Suprapubic skin (tissue), 4 donors: ENCODE measurements around the gene RAB11A. TPM values are rescaled to one million over a fixed set of nuclear protein-coding genes. Genes with fewer than 3 reads are reported as not detected.

Source experiments
- DNase-seq, 2 donors: peaks; one replicate each; pipeline ENCODE4 v3.0.0-alpha.2; 2019; ENCODE audit warnings: low spot score in 2 of 2
- H3K27ac ChIP-seq: fragments of 200-600 bp; sonication (generic); one replicate; pipeline ENCODE4 v1.5.1; 2019
- H3K27me3 ChIP-seq: fragments of 200-600 bp; sonication (generic); one replicate; pipeline ENCODE4 v1.5.1; 2019
- H3K36me3 ChIP-seq: fragments of 200-600 bp; sonication (generic); one replicate; pipeline ENCODE4 v1.5.1; 2019
- H3K4me1 ChIP-seq: fragments of 200-600 bp; sonication (generic); one replicate; pipeline ENCODE4 v1.5.1; 2019
- H3K4me3 ChIP-seq: fragments of 200-600 bp; sonication (generic); one replicate; pipeline ENCODE4 v1.5.1; 2019; ENCODE audit warnings: mild to moderate bottlenecking
- H3K9me3 ChIP-seq: fragments of 200-600 bp; sonication (generic); one replicate; pipeline ENCODE4 v1.5.1; 2019
- CTCF ChIP-seq, 2 donors: fragments of 200-600 bp in 1 of 2; fragments of 450-650 bp in 1 of 2; sonication (generic) in 1 of 2; IDR thresholded peaks; one replicate each; pipeline ENCODE4 v1.5.1; 2016 to 2019; ENCODE audit warnings: antibody characterized with exemption in 2 of 2, mild to moderate bottlenecking in 1 of 2, moderate library complexity in 1 of 2
- EP300 ChIP-seq: sonication (generic); formaldehyde crosslinking; IDR thresholded peaks from one replicate; pipeline ENCODE4 v1.6.1; 2017; ENCODE audit warnings: antibody characterized with exemption
- POLR2A ChIP-seq, 2 donors: fragments of 450-650 bp; IDR thresholded peaks; one replicate each; pipeline ENCODE4 v1.6.1; 2017; ENCODE audit warnings: antibody characterized with exemption in 2 of 2, mild to moderate bottlenecking in 2 of 2, moderate library complexity in 2 of 2
- POLR2AphosphoS5 ChIP-seq, 3 donors: sonication (generic); formaldehyde crosslinking; IDR thresholded peaks; one replicate each; pipeline ENCODE4 v1.6.1; 2017; ENCODE audit warnings: antibody characterized with exemption in 3 of 3
- WGBS: methylation state at CpG from one replicate; pipeline ENCODE4 v1.1.5; 2018; 5-methylcytosine and 5-hydroxymethylcytosine counted together
- total RNA-seq, 4 donors: library from RNA; depleted of rRNA; stranded (reverse); fragments of >200 nt; gene quantifications; one replicate each; pipeline ENCODE4 v1.1.0, GENCODE V29; 2016

Gene RAB11A
- total RNA-seq, 4 donors from 2014 or later: 150 to 650 (median 425) TPM

GRCh38 chr15:65939901-65940617 is 70.8 kb downstream of the RAB11A start:
- no peak overlapping the region for H3K27ac ChIP-seq
- H3K4me3 ChIP-seq: no peak overlapping the region
- no peaks in the 10 kb centered on the region for H3K4me1 ChIP-seq
- TF ChIP-seq CTCF (IDR thresholded peaks at IDR 0.05) (no peak), POLR2AphosphoS5 (IDR thresholded peaks at IDR 0.05) (no peak), EP300 (no peak), POLR2A (IDR thresholded peaks at IDR 0.05) (no peak)
- DNase-seq: no peak
- WGBS: 85% methylated on average over 8 of the region's 10 CpGs
- no peaks in the 10 kb centered on the region for H3K36me3 ChIP-seq
- no peaks in the 10 kb centered on the region for H3K27me3 ChIP-seq
- no peaks in the 10 kb centered on the region for H3K9me3 ChIP-seq

GRCh38 chr15:65940618-65940909 is 71.3 kb downstream of the RAB11A start:
- no peak for TF ChIP-seq CTCF (IDR thresholded peaks at IDR 0.05)
- TF ChIP-seq EP300: no peak
- no peak for TF ChIP-seq POLR2A (IDR thresholded peaks at IDR 0.05)
- TF ChIP-seq POLR2AphosphoS5 (IDR thresholded peaks at IDR 0.05): no peak
- Histone ChIP-seq H3K4me1 (no peaks in the 10 kb centered on the region), H3K27ac (no peak overlapping the region), H3K36me3 (no peaks in the 10 kb centered on the region), H3K4me3 (no peak overlapping the region), H3K27me3 (no peaks in the 10 kb centered on the region), H3K9me3 (no peaks in the 10 kb centered on the region)
- DNase-seq: no peak

Other genes starting within 250 kb of the RAB11A start
- gene SLC24A1, start 247.6 kb upstream of the RAB11A start, total RNA-seq: 10 to 100 TPM in 2 of 4 donors, 1 to 10 TPM in 2; 4.5 to 14.0 (median 9.4) TPM
- gene DENND4A, start 77.2 kb upstream of the RAB11A start, total RNA-seq: 10 to 100 TPM; 12.2 to 42.1 (median 14.2) TPM